GM12878 (cell line): Measurements from ENCODE around the gene TIPARP. TPM values are rescaled to one million over a fixed set of nuclear protein-coding genes. Genes with fewer than 3 reads are reported as not detected.
A peak's percentile ranks its signal among the peaks of the same experiment; 100 is the strongest.

ENCODE experiments used
- ASH2L ChIP-seq: fragments of 300-600, 200-600 bp; sonication (generic); IDR thresholded peaks from 2 replicates; pipeline ENCODE4 v1.6.1; 2017; ENCODE audit warnings: low read depth, mild to moderate bottlenecking, borderline replicate concordance
- BCL3 ChIP-seq: IDR thresholded peaks from 2 replicates; pipeline ENCODE4 v1.6.1; 2011; ENCODE audit warnings: borderline replicate concordance, low read depth, mild to moderate bottlenecking, moderate library complexity, low read length; ENCODE audit not compliant: insufficient read depth, poor library complexity, severe bottlenecking
- CHD1 ChIP-seq: IDR thresholded peaks from 2 replicates; pipeline ENCODE4 v1.6.1; 2012; ENCODE audit warnings: low read depth, low read length, improper control_type of control experiment
- ETV6 ChIP-seq, 2 experiments: fragments of 450-650 bp in 1 of 2; IDR thresholded peaks in 1 of 2; conservative IDR thresholded peaks in 1 of 2; 2 replicates each; pipeline ENCODE4 v1.6.1; 2014; ENCODE audit warnings: antibody characterized with exemption in 1 of 2, borderline replicate concordance in 1 of 2, low read depth in 1 of 2, mild to moderate bottlenecking in 1 of 2, moderate library complexity in 1 of 2
- GABPA ChIP-seq: IDR thresholded peaks from 2 replicates; pipeline ENCODE4 v1.6.1; 2014; ENCODE audit warnings: antibody characterized with exemption, low read depth, mild to moderate bottlenecking, inconsistent platforms
- JUNB ChIP-seq: IDR thresholded peaks from 2 replicates; pipeline ENCODE4 v1.6.1; 2016; ENCODE audit warnings: antibody characterized with exemption, mild to moderate bottlenecking
- LARP7 ChIP-seq: fragments of 450-650 bp; IDR thresholded peaks from 2 replicates; pipeline ENCODE4 v1.6.1; 2017; ENCODE audit warnings: mild to moderate bottlenecking
- MYC ChIP-seq: IDR thresholded peaks from 2 replicates; pipeline ENCODE4 v1.6.1; 2011; ENCODE audit warnings: mild to moderate bottlenecking, low read length, moderate library complexity, inconsistent platforms; ENCODE audit not compliant: insufficient read depth, insufficient replicate concordance, insufficient read length, severe bottlenecking
- NR2F1 ChIP-seq: fragments of 450-650 bp; conservative IDR thresholded peaks from 2 replicates; pipeline ENCODE4 v1.6.1; 2017; ENCODE audit warnings: mild to moderate bottlenecking
- PBX3 ChIP-seq: IDR thresholded peaks from 2 replicates; pipeline ENCODE4 v1.6.1; 2011; ENCODE audit warnings: mild to moderate bottlenecking, low read depth, low read length, moderate library complexity; ENCODE audit not compliant: insufficient replicate concordance
- SIN3A ChIP-seq: IDR thresholded peaks from 2 replicates; pipeline ENCODE4 v1.6.1; 2012; ENCODE audit warnings: low read depth, low read length, improper control_type of control experiment
- ZBTB4 ChIP-seq: fragments of 450-650 bp; formaldehyde crosslinking; IDR thresholded peaks from 2 replicates; pipeline ENCODE4 v1.4.0; 2022; ENCODE audit warnings: mild to moderate bottlenecking, moderate library complexity
- ZBTB40 ChIP-seq: fragments of 450-650 bp; IDR thresholded peaks from 2 replicates; pipeline ENCODE4 v1.6.1; 2016; ENCODE audit warnings: mild to moderate bottlenecking, moderate library complexity, borderline replicate concordance
- polyA plus RNA-seq, 11 experiments: library from polyadenylated mRNA; depleted of rRNA in 4 of 11; unstranded in 6 of 11; stranded (reverse) in 5 of 11; fragments of >200 nt; fragmentation: Nextera tagmentation in 4 of 11; fragmentation: Illumina TruSeq in 1 of 11; extraction: Ambion mirVana in 4 of 11; extraction: Trizol in 1 of 11; gene quantifications; 1 replicate in 1 of 11; 2 replicates in 10 of 11; pipeline versions ENCODE4 v1.2.1 to v1.2.3, GENCODE V29; 2011 to 2016; ENCODE audit warnings: inconsistent platforms in 2 of 11, missing spikeins in 2 of 11, low read depth in 1 of 11
- total RNA-seq, 4 experiments: library from RNA; depleted of rRNA in 3 of 4; stranded (reverse); fragments of >200 nt in 3 of 4; fragmentation: Illumina TruSeq in 1 of 4; extraction: Trizol in 1 of 4; gene quantifications; 2 replicates each; pipeline versions ENCODE4 v1.2.1 to v1.2.3, GENCODE V29; 2013 to 2021

TIPARP gene
- total and polyA plus RNA-seq, 10 of the 15 experiments (the other 5 are each of a cell fraction or from before 2014, with no cell fraction given), result 3.2 to 21.5 (median 12.0) TPM

GRCh38 chr3:156674046-156674910, at the start of gene TIPARP (continued):
- TF ChIP-seq ZBTB40, result peak; percentile 28; the same call in 1 of the 2 replicates
- peak; percentile 74 for TF ChIP-seq LARP7
- peak; percentile 68 for TF ChIP-seq MYC
- peak; percentile 81 for TF ChIP-seq BCL3
- TF ChIP-seq PBX3, result peak; percentile 51
- TF ChIP-seq ASH2L, result peak; percentile 37; the same call in 1 of the 2 replicates
- peak; percentile 71 for TF ChIP-seq SIN3A
- peak; percentile 79 for TF ChIP-seq CHD1
- no peak; the same call in none of the 2 replicates for TF ChIP-seq NR2F1
- TF ChIP-seq ZBTB4 (CRISPR knock-in tag), result no peak
- peak in 1 of 2 experiments; percentile 89; a peak in 2 of 4 replicates for TF ChIP-seq ETV6 (conservative IDR thresholded peaks at IDR 0.05 in 1 of 2, IDR thresholded peaks at IDR 0.05 in 1 of 2; ENCODE audit: borderline replicate concordance in 1 of 2, low read depth in 1 of 2)
- no peak for TF ChIP-seq GABPA
- TF ChIP-seq JUNB, result no peak
